HepG2 (cell line): Measurements from ENCODE around the gene AVPR2. TPM values are rescaled to one million over a fixed set of nuclear protein-coding genes. Genes with fewer than 3 reads are reported as not detected.
A peak's percentile ranks its signal among the peaks of the same experiment; 100 is the strongest.

Experiments used
- ATAC-seq: fragments of 200-7000 bp; cut with Tn5 transposase; 3 replicates; pipeline ENCODE4 v1.9.1; 2020; ENCODE audit warnings: mild to moderate bottlenecking, moderate library complexity
- BruUV-seq: library from RNA; stranded (reverse); fragments of 400-500 nt; replicated peaks from 2 replicates; lab custom pipeline; 2021; lab: Mats Ljungman, UMichigan
- CTCF ChIA-PET: fragments of 300-600 bp; formaldehyde crosslinking; extraction: SDS; loops from one replicate; lab custom pipeline; 2021; ENCODE audit warnings: low total read pairs, inconsistent platforms, low intra/inter-chr PET ratio; lab: Yijun Ruan, JAX
- POLR2A ChIA-PET: fragments of 350-600 bp; sonication (Branson Sonifier 250); formaldehyde crosslinking; loops from one replicate; lab custom pipeline; 2020; ENCODE audit warnings: antibody characterized with exemption, inconsistent platforms; lab: Yijun Ruan, JAX
- DNase-seq: peaks from one replicate; pipeline ENCODE4 v3.0.0-alpha.2; 2015; ENCODE audit warnings: low spot score
- FAIRE-seq: peaks from 3 replicates; lab custom pipeline; 2011; peaks lifted over from hg19 to GRCh38; lab: Jason Lieb, UNC
- H2AFZ ChIP-seq: one replicate; pipeline ENCODE4 v1.6.1; 2011; ENCODE audit warnings: low read length, inconsistent platforms
- H3K27ac ChIP-seq: fragments of 300-600 bp; 3 replicates; pipeline ENCODE4 v1.8.0; 2011; ENCODE audit warnings: mixed run types, mild to moderate bottlenecking, mixed read lengths, low read length, inconsistent platforms; ENCODE audit not compliant: insufficient read depth; ENCODE audit errors: extremely low read length
- H3K27me3 ChIP-seq, 2 experiments: fragments of 200-600 bp in 1 of 2; 2 replicates in 1 of 2; 3 replicates in 1 of 2; pipeline versions ENCODE4 v1.6.0 to v1.8.0; 2011; ENCODE audit warnings: low read length in 2 of 2, mild to moderate bottlenecking in 2 of 2, moderate library complexity in 2 of 2, inconsistent platforms in 1 of 2; ENCODE audit not compliant: insufficient read depth in 2 of 2, control insufficient read depth in 1 of 2
- H3K36me3 ChIP-seq, 2 experiments: fragments of 200-600 bp in 1 of 2; replicated peaks in 1 of 2; 2 replicates in 1 of 2; 3 replicates in 1 of 2; pipeline versions ENCODE4 v1.5.1 to v1.8.0; 2011; ENCODE audit warnings: low read length in 2 of 2, inconsistent platforms in 1 of 2; ENCODE audit not compliant: insufficient read depth in 2 of 2, control insufficient read depth in 1 of 2
- H3K4me1 ChIP-seq: 2 replicates; pipeline ENCODE4 v1.5.1; 2012; ENCODE audit warnings: low read length, inconsistent platforms; ENCODE audit not compliant: insufficient read depth
- H3K4me2 ChIP-seq: 2 replicates; pipeline ENCODE4 v1.6.0; 2011; ENCODE audit warnings: low read depth, low read length, inconsistent platforms
- H3K4me3 ChIP-seq, 3 experiments: fragments of 200-600 bp in 1 of 3; sonication (generic), shearing (Covaris generic) in 1 of 3; replicated peaks in 1 of 3; 2 replicates each; pipeline ENCODE4 v1.5.1; 2011 to 2016; ENCODE audit warnings: low read length in 3 of 3, inconsistent platforms in 2 of 3, low read depth in 2 of 3, mild to moderate bottlenecking in 2 of 3, control low read depth in 1 of 3, mixed read lengths in 1 of 3; ENCODE audit not compliant: insufficient read depth in 1 of 3
- H3K79me2 ChIP-seq: one replicate; pipeline ENCODE4 v1.6.1; 2011; ENCODE audit warnings: low read length, inconsistent platforms; ENCODE audit not compliant: insufficient read depth
- H3K9ac ChIP-seq: 2 replicates; pipeline ENCODE4 v1.6.0; 2011; ENCODE audit warnings: mild to moderate bottlenecking, low read depth, low read length, inconsistent platforms; ENCODE audit not compliant: insufficient read depth
- H3K9me3 ChIP-seq: 2 replicates; pipeline ENCODE4 v1.5.1; 2012; ENCODE audit warnings: mild to moderate bottlenecking, low read length
- H4K20me1 ChIP-seq: 2 replicates; pipeline ENCODE4 v1.6.0; 2011; ENCODE audit warnings: inconsistent platforms, mild to moderate bottlenecking, low read length, moderate library complexity; ENCODE audit not compliant: insufficient read depth
- ATF1 ChIP-seq: IDR thresholded peaks from 2 replicates; pipeline ENCODE4 v1.6.1; 2016; ENCODE audit warnings: mild to moderate bottlenecking, control low read depth
- BCL6 ChIP-seq: IDR thresholded peaks from 2 replicates; pipeline ENCODE4 v1.6.1; 2016; ENCODE audit warnings: missing genetic modification reagents, missing compliant biosample characterization
- FOXA1 ChIP-seq, 2 experiments: fragments of 450-650 bp in 1 of 2; sonication (generic) in 1 of 2; formaldehyde crosslinking in 1 of 2; IDR thresholded peaks; 2 replicates each; pipeline versions ENCODE4 v1.4.0 to v1.6.1; 2016 to 2020; ENCODE audit warnings: missing genetic modification reagents in 1 of 2
- HDAC1 ChIP-seq: sonication (generic); formaldehyde crosslinking; IDR thresholded peaks from 2 replicates; pipeline ENCODE4 v1.5.1; 2020; ENCODE audit warnings: mild to moderate bottlenecking, missing genetic modification reagents
- ZNF329 ChIP-seq: sonication (generic); formaldehyde crosslinking; IDR thresholded peaks from 2 replicates; pipeline ENCODE4 v1.9.0; 2021; ENCODE audit warnings: low read depth, mild to moderate bottlenecking, missing genetic modification reagents
- ZNF383 ChIP-seq: sonication (generic); formaldehyde crosslinking; IDR thresholded peaks from 2 replicates; pipeline ENCODE4 v1.4.0; 2020; ENCODE audit warnings: missing genetic modification reagents, mild to moderate bottlenecking, borderline replicate concordance
- ZNF552 ChIP-seq: sonication (generic); formaldehyde crosslinking; IDR thresholded peaks from 2 replicates; pipeline ENCODE4 v1.9.0; 2022; ENCODE audit warnings: missing genetic modification reagents, mild to moderate bottlenecking, borderline replicate concordance
- WGBS: methylation state at CpG from one replicate; pipeline ENCODE4 v1.1.6; 2017; ENCODE audit warnings: low lambda C conversion rate; 5-methylcytosine and 5-hydroxymethylcytosine counted together
- in situ Hi-C: cut with HindIII; loops from 2 replicates; pipeline ENCODE4 v1.10.0; 2017; ENCODE audit warnings: low pct_unique_long_range_greater_than_20kb; ENCODE audit not compliant: extremely low pct_ligation_motif_present
- intact Hi-C: fragments of 100-400 bp; cut with micrococcal nuclease; formaldehyde crosslinking; loops from one replicate; pipeline ENCODE4 v1.10.0; 2022; ENCODE audit not compliant: unreplicated experiment
- polyA plus RNA-seq, 8 experiments: library from polyadenylated mRNA; depleted of rRNA in 3 of 8; stranded (reverse) in 7 of 8; unstranded in 1 of 8; fragments of >200 nt; fragmentation: Illumina TruSeq in 4 of 8; extraction: Trizol in 4 of 8; gene quantifications; 2 replicates each; pipeline versions ENCODE4 v1.2.1 to v1.2.3, GENCODE V29; 2011 to 2016; ENCODE audit warnings: low read depth in 4 of 8, missing spikeins in 1 of 8, mixed read lengths in 1 of 8; ENCODE audit not compliant: insufficient read depth in 1 of 8
- total RNA-seq, 5 experiments: library from RNA; depleted of rRNA; stranded (reverse); fragments of >200 nt; fragmentation: Illumina TruSeq; extraction: Trizol; gene quantifications; 2 replicates each; pipeline ENCODE4 v1.2.3, GENCODE V29; 2016; ENCODE audit warnings: low read depth in 1 of 5
- TF ChIP-seq, protein P1 (sequence below): sonication (generic); formaldehyde crosslinking; IDR thresholded peaks from 2 replicates; pipeline ENCODE4 v1.4.0; 2020; ENCODE audit warnings: missing genetic modification reagents, borderline replicate concordance
- TF ChIP-seq, protein P2 (sequence below): sonication (generic); formaldehyde crosslinking; IDR thresholded peaks from 2 replicates; pipeline ENCODE4 v1.4.0; 2020; ENCODE audit warnings: mild to moderate bottlenecking, missing genetic modification reagents
- TF ChIP-seq, protein P3 (sequence below): sonication (generic); formaldehyde crosslinking; IDR thresholded peaks from 2 replicates; pipeline ENCODE4 v1.4.0; 2020; ENCODE audit warnings: missing genetic modification reagents, borderline replicate concordance
- TF ChIP-seq, protein P4 (sequence below): IDR thresholded peaks from 2 replicates; pipeline ENCODE4 v1.6.1; 2016; ENCODE audit warnings: missing biosample characterization, missing genetic modification reagents, low read depth

AVPR2 gene
- total and polyA plus RNA-seq, 2 of the 13 experiments (the other 11 are each of a cell fraction or from before 2014, with no cell fraction given): not detected

DNA sequence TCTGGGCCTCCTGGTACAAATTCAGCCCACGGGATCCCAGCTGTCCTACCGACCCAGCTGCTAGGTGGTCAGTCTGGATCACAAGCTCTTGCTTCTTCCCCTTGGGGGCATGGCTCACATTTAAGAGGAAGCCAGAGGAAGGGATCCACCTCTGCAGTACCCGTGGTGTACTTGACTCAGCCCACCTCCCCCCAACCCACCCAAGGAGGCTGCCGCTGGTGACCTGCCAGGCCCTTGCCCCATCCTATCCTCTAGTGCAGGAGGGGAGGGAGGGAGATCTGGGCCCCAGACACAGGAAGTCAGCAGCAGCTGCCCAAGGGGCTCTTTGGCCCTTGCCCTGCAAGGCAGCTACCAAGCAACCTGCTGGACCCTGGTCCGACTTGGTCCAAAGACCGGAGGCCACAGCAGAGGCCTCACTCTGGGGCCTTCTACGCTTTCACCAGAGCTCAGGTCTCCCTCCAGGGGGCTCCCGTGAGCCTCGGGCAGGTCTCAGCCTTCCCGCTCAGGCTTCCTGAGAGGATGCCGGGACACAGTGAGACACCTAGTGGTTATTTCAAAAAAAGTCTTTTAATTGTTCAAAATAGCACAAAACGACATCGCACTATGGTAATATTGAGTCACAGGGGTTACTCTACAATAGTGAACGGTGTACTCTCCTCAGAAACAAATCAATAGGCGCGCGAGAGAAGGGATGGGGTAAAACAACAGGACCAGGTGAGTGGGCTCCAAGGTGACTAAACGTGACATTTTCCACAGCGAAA, 42.7 kb downstream of the AVPR2 start:
- peak overlapping the region; percentile 72 for H3K27ac ChIP-seq
- intact Hi-C loops (loop anchor here (2.0 to 10.0 kb wide), 2 partner anchors 22 to 182 kb away; partner anchors contain the start of gene PLXNB3), in situ Hi-C loops (no loop called here)
- no peak overlapping the region for H2AFZ ChIP-seq
- CTCF ChIA-PET: interaction anchor here (0.7 to 3.6 kb wide), 2 partner anchors 24 to 183 kb away, joined by 3 to 29 read pairs; partner anchors contain the start of gene PLXNB3
- 33% methylated on average over 8 of the region's 19 CpGs for WGBS
- H3K9me3 ChIP-seq: no peaks in the 10 kb centered on the region
- POLR2A ChIA-PET: interaction anchor here (0.5 to 5.8 kb wide), 12 partner anchors 12 to 184 kb away, joined by 3 to 82 read pairs (median 6); partner anchors contain the start of genes HCFC1, NAA10 and PLXNB3
- H4K20me1 ChIP-seq: no peaks in the 10 kb centered on the region
- H3K4me2 ChIP-seq: 0 out of 2 replicates have a peak overlapping the region, but pooled peaks have one; percentile 3
- peaks cover 53% of the 10 kb centered on the region for H3K4me1 ChIP-seq
- no peaks in the 10 kb centered on the region for H3K79me2 ChIP-seq
- ATAC-seq (peak; percentile 78), FAIRE-seq (peak; percentile 92), DNase-seq (peak; percentile 75)
- no TSS peak for BruUV-seq
- 0 out of 2 replicates have a peak overlapping the region, but pooled peaks have one; percentile 22 for H3K9ac ChIP-seq
- H3K27me3 ChIP-seq: no peaks in the 10 kb centered on the region
- H3K4me3 ChIP-seq: no peak overlapping the region
- H3K36me3 ChIP-seq: peaks cover 5 to 15% of the 10 kb centered on the region in 2 experiments; a peak in 4 of 5 replicates
- TF ChIP-seq ATF1 (CRISPR knock-in tag) (no peak), ZNF329 (CRISPR knock-in tag) (no peak), ZNF383 (CRISPR knock-in tag) (no peak), HDAC1 (CRISPR knock-in tag) (peak; percentile 57; the same call in 1 of the 2 replicates), ZNF552 (CRISPR knock-in tag) (no peak), BCL6 (no peak), FOXA1 (IDR thresholded peaks at IDR 0.05) (no peak), FOXA1 (CRISPR knock-in tag; IDR thresholded peaks at IDR 0.05) (no peak)
- TF ChIP-seq, protein P1, sequence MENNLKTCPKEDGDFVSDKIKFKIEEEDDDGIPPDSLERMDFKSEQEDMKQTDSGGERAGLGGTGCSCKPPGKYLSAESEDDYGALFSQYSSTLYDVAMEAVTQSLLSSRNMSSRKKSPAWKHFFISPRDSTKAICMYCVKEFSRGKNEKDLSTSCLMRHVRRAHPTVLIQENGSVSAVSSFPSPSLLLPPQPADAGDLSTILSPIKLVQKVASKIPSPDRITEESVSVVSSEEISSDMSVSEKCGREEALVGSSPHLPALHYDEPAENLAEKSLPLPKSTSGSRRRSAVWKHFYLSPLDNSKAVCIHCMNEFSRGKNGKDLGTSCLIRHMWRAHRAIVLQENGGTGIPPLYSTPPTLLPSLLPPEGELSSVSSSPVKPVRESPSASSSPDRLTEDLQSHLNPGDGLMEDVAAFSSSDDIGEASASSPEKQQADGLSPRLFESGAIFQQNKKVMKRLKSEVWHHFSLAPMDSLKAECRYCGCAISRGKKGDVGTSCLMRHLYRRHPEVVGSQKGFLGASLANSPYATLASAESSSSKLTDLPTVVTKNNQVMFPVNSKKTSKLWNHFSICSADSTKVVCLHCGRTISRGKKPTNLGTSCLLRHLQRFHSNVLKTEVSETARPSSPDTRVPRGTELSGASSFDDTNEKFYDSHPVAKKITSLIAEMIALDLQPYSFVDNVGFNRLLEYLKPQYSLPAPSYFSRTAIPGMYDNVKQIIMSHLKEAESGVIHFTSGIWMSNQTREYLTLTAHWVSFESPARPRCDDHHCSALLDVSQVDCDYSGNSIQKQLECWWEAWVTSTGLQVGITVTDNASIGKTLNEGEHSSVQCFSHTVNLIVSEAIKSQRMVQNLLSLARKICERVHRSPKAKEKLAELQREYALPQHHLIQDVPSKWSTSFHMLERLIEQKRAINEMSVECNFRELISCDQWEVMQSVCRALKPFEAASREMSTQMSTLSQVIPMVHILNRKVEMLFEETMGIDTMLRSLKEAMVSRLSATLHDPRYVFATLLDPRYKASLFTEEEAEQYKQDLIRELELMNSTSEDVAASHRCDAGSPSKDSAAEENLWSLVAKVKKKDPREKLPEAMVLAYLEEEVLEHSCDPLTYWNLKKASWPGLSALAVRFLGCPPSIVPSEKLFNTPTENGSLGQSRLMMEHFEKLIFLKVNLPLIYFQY (CRISPR knock-in tag): no peak
- TF ChIP-seq, protein P2, sequence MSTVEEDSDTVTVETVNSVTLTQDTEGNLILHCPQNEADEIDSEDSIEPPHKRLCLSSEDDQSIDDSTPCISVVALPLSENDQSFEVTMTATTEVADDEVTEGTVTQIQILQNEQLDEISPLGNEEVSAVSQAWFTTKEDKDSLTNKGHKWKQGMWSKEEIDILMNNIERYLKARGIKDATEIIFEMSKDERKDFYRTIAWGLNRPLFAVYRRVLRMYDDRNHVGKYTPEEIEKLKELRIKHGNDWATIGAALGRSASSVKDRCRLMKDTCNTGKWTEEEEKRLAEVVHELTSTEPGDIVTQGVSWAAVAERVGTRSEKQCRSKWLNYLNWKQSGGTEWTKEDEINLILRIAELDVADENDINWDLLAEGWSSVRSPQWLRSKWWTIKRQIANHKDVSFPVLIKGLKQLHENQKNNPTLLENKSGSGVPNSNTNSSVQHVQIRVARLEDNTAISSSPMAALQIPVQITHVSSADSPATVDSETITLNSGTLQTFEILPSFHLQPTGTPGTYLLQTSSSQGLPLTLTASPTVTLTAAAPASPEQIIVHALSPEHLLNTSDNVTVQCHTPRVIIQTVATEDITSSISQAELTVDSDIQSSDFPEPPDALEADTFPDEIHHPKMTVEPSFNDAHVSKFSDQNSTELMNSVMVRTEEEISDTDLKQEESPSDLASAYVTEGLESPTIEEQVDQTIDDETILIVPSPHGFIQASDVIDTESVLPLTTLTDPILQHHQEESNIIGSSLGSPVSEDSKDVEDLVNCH (CRISPR knock-in tag): no peak
- TF ChIP-seq, protein P3, sequence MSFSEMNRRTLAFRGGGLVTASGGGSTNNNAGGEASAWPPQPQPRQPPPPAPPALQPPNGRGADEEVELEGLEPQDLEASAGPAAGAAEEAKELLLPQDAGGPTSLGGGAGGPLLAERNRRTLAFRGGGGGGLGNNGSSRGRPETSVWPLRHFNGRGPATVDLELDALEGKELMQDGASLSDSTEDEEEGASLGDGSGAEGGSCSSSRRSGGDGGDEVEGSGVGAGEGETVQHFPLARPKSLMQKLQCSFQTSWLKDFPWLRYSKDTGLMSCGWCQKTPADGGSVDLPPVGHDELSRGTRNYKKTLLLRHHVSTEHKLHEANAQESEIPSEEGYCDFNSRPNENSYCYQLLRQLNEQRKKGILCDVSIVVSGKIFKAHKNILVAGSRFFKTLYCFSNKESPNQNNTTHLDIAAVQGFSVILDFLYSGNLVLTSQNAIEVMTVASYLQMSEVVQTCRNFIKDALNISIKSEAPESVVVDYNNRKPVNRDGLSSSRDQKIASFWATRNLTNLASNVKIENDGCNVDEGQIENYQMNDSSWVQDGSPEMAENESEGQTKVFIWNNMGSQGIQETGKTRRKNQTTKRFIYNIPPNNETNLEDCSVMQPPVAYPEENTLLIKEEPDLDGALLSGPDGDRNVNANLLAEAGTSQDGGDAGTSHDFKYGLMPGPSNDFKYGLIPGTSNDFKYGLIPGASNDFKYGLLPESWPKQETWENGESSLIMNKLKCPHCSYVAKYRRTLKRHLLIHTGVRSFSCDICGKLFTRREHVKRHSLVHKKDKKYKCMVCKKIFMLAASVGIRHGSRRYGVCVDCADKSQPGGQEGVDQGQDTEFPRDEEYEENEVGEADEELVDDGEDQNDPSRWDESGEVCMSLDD: no peak
- TF ChIP-seq, protein P4, sequence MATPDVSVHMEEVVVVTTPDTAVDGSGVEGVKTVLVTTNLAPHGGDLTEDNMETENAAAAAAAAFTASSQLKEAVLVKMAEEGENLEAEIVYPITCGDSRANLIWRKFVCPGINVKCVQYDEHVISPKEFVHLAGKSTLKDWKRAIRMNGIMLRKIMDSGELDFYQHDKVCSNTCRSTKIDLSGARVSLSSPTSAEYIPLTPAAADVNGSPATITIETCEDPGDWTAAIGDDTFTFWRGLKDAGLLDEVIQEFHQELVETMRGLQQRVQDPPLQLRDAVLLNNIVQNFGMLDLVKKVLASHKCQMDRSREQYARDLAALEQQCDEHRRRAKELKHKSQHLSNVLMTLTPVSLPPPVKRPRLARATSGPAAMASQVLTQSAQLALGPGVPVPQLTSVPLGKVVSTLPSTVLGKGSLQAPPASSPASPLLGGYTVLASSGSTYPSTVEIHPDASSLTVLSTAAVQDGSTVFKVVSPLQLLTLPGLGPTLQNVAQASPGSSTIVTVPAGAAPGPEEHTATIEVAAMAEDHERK (CRISPR knock-in tag): no peak
